Measurements from ENCODE around the gene ZNF532. TPM values are rescaled to one million over a fixed set of nuclear protein-coding genes. Genes with fewer than 3 reads are reported as not detected.
"Not testable (repeated sequence)": the region's sequence is repeated elsewhere in the genome, so short reads cannot be mapped to it uniquely, and the experiment has no call there.

ZNF532 gene
- total RNA-seq, 1 donor, result 42.6 TPM

DNA sequence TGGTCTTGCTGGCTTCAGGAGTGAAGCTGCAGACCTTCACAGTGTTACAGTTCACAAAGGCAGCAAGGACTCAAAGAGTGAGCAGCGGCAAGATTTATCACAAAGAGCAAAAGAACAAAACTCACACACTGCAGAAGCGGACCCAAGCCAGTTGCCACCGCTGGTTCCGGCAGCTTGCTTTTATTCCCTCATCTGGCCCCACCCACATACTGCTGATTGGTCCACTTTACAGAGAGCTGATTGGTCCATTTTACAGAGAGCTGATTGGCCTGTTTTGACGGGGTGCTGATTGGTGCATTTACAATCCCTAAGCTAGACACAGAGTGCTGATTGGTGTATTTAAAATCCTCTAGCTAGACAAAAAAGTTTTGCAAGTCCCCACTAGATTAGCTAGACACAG lies 37.2 kb upstream of the ZNF532 start:
- DNase-seq (ENCODE audit: low read depth), result no peak
- H3K4me3 ChIP-seq (ENCODE audit: low read depth, low read length), result no peak overlapping the region
- TF ChIP-seq, protein P1, sequence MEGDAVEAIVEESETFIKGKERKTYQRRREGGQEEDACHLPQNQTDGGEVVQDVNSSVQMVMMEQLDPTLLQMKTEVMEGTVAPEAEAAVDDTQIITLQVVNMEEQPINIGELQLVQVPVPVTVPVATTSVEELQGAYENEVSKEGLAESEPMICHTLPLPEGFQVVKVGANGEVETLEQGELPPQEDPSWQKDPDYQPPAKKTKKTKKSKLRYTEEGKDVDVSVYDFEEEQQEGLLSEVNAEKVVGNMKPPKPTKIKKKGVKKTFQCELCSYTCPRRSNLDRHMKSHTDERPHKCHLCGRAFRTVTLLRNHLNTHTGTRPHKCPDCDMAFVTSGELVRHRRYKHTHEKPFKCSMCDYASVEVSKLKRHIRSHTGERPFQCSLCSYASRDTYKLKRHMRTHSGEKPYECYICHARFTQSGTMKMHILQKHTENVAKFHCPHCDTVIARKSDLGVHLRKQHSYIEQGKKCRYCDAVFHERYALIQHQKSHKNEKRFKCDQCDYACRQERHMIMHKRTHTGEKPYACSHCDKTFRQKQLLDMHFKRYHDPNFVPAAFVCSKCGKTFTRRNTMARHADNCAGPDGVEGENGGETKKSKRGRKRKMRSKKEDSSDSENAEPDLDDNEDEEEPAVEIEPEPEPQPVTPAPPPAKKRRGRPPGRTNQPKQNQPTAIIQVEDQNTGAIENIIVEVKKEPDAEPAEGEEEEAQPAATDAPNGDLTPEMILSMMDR (IDR thresholded peaks at IDR 0.05; ENCODE audit: insufficient read depth, low read length), result no peak

DNA sequence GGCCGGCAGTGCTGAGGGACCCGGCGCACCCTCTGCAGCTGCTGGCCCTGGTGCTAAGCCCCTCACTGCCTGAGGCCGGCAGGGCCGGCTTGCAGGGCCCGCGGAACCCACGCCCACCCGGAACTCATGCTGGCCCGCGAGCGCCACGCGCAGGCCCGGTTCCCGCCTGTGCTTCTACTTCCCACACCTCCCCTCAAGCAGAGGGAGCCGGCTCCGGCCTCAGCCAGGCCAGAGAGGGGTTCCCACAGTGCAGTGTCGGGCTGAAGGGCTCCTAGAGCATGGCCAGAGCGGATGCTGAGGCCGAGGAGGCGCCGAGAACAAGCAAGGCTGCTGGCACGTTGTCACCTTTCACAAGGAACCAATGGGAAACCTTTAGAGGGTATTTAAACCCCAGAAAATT lies 36.8 kb upstream of the ZNF532 start:
- no peak for DNase-seq (ENCODE audit: low read depth)
- H3K4me3 ChIP-seq (ENCODE audit: low read depth, low read length), result no peak overlapping the region
- TF ChIP-seq, protein P1 (IDR thresholded peaks at IDR 0.05; ENCODE audit: insufficient read depth, low read length), result no peak

DNA sequence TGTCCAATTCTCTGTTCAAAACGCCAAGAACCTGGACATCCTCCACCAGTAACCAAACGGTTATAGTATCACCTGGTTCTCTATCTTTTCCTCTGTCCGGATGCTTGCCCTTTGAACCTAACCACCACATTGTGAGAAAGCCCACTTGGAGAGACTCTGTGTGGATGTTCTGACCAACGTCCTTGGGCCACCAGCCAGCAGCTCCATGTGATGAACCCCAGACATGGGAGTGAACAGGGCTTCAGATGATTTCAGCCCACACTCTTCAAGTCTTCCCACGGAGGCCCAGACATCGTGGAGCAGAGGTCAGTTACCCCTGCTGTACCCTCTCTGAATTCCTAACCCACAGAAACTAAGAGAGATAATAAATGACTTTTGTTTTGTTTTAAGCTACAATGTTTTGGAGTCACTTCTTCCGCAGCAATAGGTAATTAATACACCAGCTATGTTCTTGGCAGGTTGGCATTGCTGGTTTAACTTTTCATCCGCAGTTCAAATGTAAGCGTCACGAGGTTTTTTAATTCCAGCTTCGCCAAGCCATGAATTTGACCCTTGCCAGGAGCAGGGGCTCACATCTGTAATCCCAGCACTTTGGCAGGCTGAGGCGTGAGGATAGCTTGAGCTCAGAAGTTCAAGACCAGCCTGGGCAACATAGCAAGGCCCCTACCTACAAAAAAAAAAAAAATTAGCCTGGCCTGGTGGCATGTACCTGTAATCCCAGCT lies 36.1 kb upstream of the ZNF532 start:
- no peak overlapping the region for H3K4me3 ChIP-seq (ENCODE audit: low read depth, low read length)
- TF ChIP-seq, protein P1 (IDR thresholded peaks at IDR 0.05; ENCODE audit: insufficient read depth, low read length), result no peak
- DNase-seq (ENCODE audit: low read depth), result no peak

GRCh38 chr18:58829263-58829662 lies 35.4 kb upstream of the ZNF532 start:
- H3K4me3 ChIP-seq (ENCODE audit: low read depth, low read length), result no peak overlapping the region
- TF ChIP-seq, protein P1 (IDR thresholded peaks at IDR 0.05; ENCODE audit: insufficient read depth, low read length), result no peak
- DNase-seq (ENCODE audit: low read depth), result peak; percentile 25

DNA sequence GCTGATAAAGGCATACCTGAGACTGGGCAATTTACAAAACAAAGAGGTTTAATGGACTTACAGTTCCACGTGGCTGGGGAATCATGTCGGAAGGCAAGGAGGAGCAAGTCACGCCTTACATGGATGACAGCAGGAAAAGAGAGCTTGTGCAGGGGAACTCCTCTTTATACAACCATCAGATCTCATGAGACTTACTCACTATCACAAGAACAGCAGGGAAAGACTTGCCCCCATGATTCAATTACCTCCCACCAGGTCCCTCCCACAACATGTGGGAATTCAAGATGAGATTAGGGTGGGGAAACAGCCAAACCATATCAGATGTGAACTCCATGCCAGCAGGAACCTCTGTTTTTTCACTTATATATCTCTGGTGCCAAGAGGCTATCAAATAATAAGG lies 34.8 kb upstream of the ZNF532 start:
- DNase-seq (ENCODE audit: low read depth), result not testable (repeated sequence)

GRCh38 chr18:58831606-58832005 lies 33.1 kb upstream of the ZNF532 start:
- no peak overlapping the region for H3K4me3 ChIP-seq (ENCODE audit: low read depth, low read length)
- DNase-seq (ENCODE audit: low read depth), result peak; percentile 80
- TF ChIP-seq, protein P1 (IDR thresholded peaks at IDR 0.05; ENCODE audit: insufficient read depth, low read length), result no peak

More for the DNA sequence above, 34.8 kb upstream of the ZNF532 start:
- not testable (repeated sequence) for H3K4me3 ChIP-seq (ENCODE audit: low read depth, low read length)

DNA sequence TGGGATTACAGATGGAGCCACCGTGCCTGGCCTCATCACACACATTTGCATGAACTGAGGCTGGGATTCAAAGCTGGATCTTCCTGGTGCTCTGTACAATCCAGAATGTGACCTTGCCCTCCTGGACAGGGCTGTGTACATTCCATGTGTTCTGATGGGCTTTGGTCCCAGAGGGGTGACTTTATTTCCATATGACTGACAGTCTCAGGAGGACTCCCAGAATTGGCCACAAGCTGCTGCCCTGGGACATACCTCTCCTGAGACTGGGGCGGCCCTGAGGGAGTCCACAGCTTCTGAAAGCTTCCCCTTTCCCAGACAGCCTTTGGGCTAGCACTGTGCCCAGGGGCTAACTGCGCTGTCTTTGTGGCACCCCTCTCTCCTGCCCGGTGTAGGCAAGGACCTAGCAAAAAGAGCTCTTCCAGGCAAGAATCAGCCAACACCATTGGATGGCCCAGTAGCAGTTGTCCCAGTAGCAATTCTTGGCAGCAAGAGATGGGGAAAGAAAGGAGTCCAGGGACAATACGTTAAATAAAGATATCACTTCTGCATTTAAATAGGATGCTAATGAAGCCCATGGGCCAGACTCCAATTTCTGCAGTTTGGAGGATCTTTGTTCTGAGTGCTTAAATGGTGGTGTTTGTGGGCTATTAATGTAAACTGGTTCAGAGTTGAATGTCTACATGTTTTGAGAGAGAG lies 26.4 kb upstream of the ZNF532 start:
- no peak overlapping the region for H3K4me3 ChIP-seq (ENCODE audit: low read depth, low read length)
- TF ChIP-seq, protein P1 (IDR thresholded peaks at IDR 0.05; ENCODE audit: insufficient read depth, low read length), result no peak
- DNase-seq (ENCODE audit: low read depth), result no peak
